GM23338 (cell line): ENCODE measurements around the gene DSC2. TPM values are rescaled to one million over a fixed set of nuclear protein-coding genes. Genes with fewer than 3 reads are reported as not detected.

ENCODE experiments used
- ATAC-seq: fragments of 200-7000 bp; cut with Tn5 transposase; 3 replicates; pipeline ENCODE4 v1.9.1; 2020
- DNase-seq: peaks from one replicate; pipeline ENCODE4 v3.0.0-alpha.2; 2015; ENCODE audit warnings: low spot score
- H2AFZ ChIP-seq: fragments of 200-600 bp; sonication (generic); 2 replicates; pipeline ENCODE4 v1.8.0; 2016; ENCODE audit warnings: antibody characterized with exemption, mild to moderate bottlenecking, moderate library complexity
- H3F3A ChIP-seq: fragments of 200-600 bp; sonication (generic); replicated peaks from 2 replicates; pipeline ENCODE4 v1.8.0; 2017; ENCODE audit warnings: antibody characterized with exemption, mixed run types, low read depth
- H3K27ac ChIP-seq: fragments of 200-600 bp; sonication (generic); 2 replicates; pipeline ENCODE4 v1.6.1; 2016; ENCODE audit warnings: low read depth
- H3K27me3 ChIP-seq: fragments of 200-600 bp; sonication (generic); 2 replicates; pipeline ENCODE4 v1.8.0; 2016; ENCODE audit warnings: mild to moderate bottlenecking, mixed run types, moderate library complexity; ENCODE audit not compliant: insufficient read depth
- H3K36me3 ChIP-seq: fragments of 200-600 bp; sonication (generic); 2 replicates; pipeline ENCODE4 v1.8.0; 2016; ENCODE audit warnings: mild to moderate bottlenecking; ENCODE audit not compliant: insufficient read depth
- H3K4me1 ChIP-seq: fragments of 200-600 bp; sonication (generic); 2 replicates; pipeline ENCODE4 v1.8.0; 2016; ENCODE audit warnings: mild to moderate bottlenecking, moderate library complexity; ENCODE audit not compliant: insufficient read depth
- H3K4me2 ChIP-seq: fragments of 200-600 bp; sonication (generic); 2 replicates; pipeline ENCODE4 v1.7.1; 2017; ENCODE audit warnings: mixed run types
- H3K4me3 ChIP-seq: fragments of 200-600 bp; sonication (generic); 2 replicates; pipeline ENCODE4 v1.6.1; 2016; ENCODE audit warnings: mixed run types
- H3K79me2 ChIP-seq: fragments of 200-600 bp; sonication (generic); replicated peaks from 2 replicates; pipeline ENCODE4 v1.8.0; 2017; ENCODE audit warnings: mild to moderate bottlenecking; ENCODE audit not compliant: insufficient read depth
- H3K9me2 ChIP-seq: fragments of 200-600 bp; sonication (generic); 2 replicates; pipeline ENCODE4 v1.8.0; 2017; ENCODE audit not compliant: insufficient read depth
- H4K20me1 ChIP-seq: fragments of 200-600 bp; sonication (generic); replicated peaks from 2 replicates; pipeline ENCODE4 v1.8.0; 2017; ENCODE audit warnings: mild to moderate bottlenecking; ENCODE audit not compliant: insufficient read depth
- H3K27ac Mint-ChIP-seq: 2 replicates; pipeline ENCODE4 v1.8.0; 2020; ENCODE audit warnings: inconsistent platforms, mild to moderate bottlenecking, moderate library complexity, mixed read lengths
- H3K27me3 Mint-ChIP-seq: 3 replicates; pipeline ENCODE4 v1.8.0; 2022; ENCODE audit warnings: low read depth, mild to moderate bottlenecking, moderate library complexity, mixed read lengths, inconsistent platforms; ENCODE audit not compliant: insufficient read depth, poor library complexity
- H3K36me3 Mint-ChIP-seq: 3 replicates; pipeline ENCODE4 v1.8.0; 2021; ENCODE audit warnings: low read depth, mild to moderate bottlenecking, inconsistent platforms, moderate library complexity, mixed read lengths
- H3K4me1 Mint-ChIP-seq: 3 replicates; pipeline ENCODE4 v1.8.0; 2020; ENCODE audit warnings: mild to moderate bottlenecking, inconsistent platforms, mixed read lengths
- H3K4me3 Mint-ChIP-seq: 3 replicates; pipeline ENCODE4 v1.8.0; 2021; ENCODE audit warnings: moderate library complexity, mild to moderate bottlenecking, inconsistent platforms, mixed read lengths
- H3K9me3 Mint-ChIP-seq: 3 replicates; pipeline ENCODE4 v1.8.0; 2020; ENCODE audit warnings: moderate library complexity, mild to moderate bottlenecking, inconsistent platforms, mixed read lengths
- CREB1 ChIP-seq: fragments of 250-450 bp; sonication (Bioruptor Pico); IDR thresholded peaks from 2 replicates; pipeline ENCODE4 v1.5.0; 2020; ENCODE audit warnings: low read depth, mild to moderate bottlenecking, moderate library complexity
- CTCF ChIP-seq, 2 experiments: fragments of 200-600 bp in 1 of 2; sonication (generic) in 1 of 2; conservative IDR thresholded peaks; 2 replicates each; pipeline versions ENCODE4 v1.5.1 to v1.6.1; 2016 to 2017; ENCODE audit warnings: antibody characterized with exemption in 2 of 2, low read depth in 2 of 2, mild to moderate bottlenecking in 2 of 2, moderate library complexity in 1 of 2
- EZH2 ChIP-seq: fragments of 200-600 bp; sonication (generic); IDR thresholded peaks from one replicate; pipeline ENCODE4 v1.8.0; 2017; ENCODE audit warnings: antibody characterized with exemption, mild to moderate bottlenecking, low read depth; ENCODE audit not compliant: unreplicated experiment
- EZH2phosphoT487 ChIP-seq: fragments of 200-600 bp; sonication (generic); IDR thresholded peaks from one replicate; pipeline ENCODE4 v1.8.1; 2018; ENCODE audit warnings: antibody characterized with exemption; ENCODE audit not compliant: unreplicated experiment
- JUNB ChIP-seq: IDR thresholded peaks from one replicate; pipeline ENCODE4 v1.6.1; 2016; ENCODE audit warnings: antibody characterized with exemption; ENCODE audit not compliant: unreplicated experiment
- NANOG ChIP-seq: IDR thresholded peaks from 2 replicates; pipeline ENCODE4 v1.6.1; 2016; ENCODE audit warnings: antibody characterized with exemption, borderline replicate concordance
- POLR2AphosphoS5 ChIP-seq: IDR thresholded peaks from 2 replicates; pipeline ENCODE4 v1.6.1; 2016; ENCODE audit warnings: antibody characterized with exemption, low read depth
- STAT1 ChIP-seq: IDR thresholded peaks from one replicate; pipeline ENCODE4 v1.6.1; 2016; ENCODE audit warnings: antibody characterized with exemption; ENCODE audit not compliant: unreplicated experiment
- ZNF114 ChIP-seq: fragments of 250-450 bp; sonication (Bioruptor Pico); IDR thresholded peaks from 2 replicates; pipeline ENCODE4 v1.5.0; 2020; ENCODE audit warnings: mild to moderate bottlenecking, moderate library complexity
- ZNF331 ChIP-seq: fragments of 250-450 bp; sonication (Bioruptor Pico); IDR thresholded peaks from 2 replicates; pipeline ENCODE4 v1.5.0; 2020; ENCODE audit warnings: low read depth, mild to moderate bottlenecking, moderate library complexity
- polyA plus RNA-seq: library from polyadenylated mRNA; unstranded; fragments of >200 nt; fragmentation: Nextera tagmentation; extraction: Ambion mirVana; gene quantifications from 2 replicates; pipeline ENCODE4 v1.2.1, GENCODE V29; 2016
- total RNA-seq: library from RNA; depleted of rRNA; stranded (reverse); fragments of >200 nt; shearing (Covaris generic); gene quantifications from 2 replicates; pipeline ENCODE4 v1.2.3, GENCODE V29; 2014
- TF ChIP-seq, protein P1 (sequence below): IDR thresholded peaks from one replicate; pipeline ENCODE4 v1.6.1; 2018; ENCODE audit warnings: antibody characterized with exemption; ENCODE audit not compliant: unreplicated experiment
- TF ChIP-seq, protein P2 (sequence below): fragments of 250-450 bp; sonication (Bioruptor Pico); IDR thresholded peaks from 2 replicates; pipeline ENCODE4 v1.5.0; 2020; ENCODE audit warnings: mild to moderate bottlenecking, moderate library complexity

The DSC2 gene
- total and polyA plus RNA-seq, 2 experiments from 2014 or later = 10.5 to 20.4 TPM

DNA sequence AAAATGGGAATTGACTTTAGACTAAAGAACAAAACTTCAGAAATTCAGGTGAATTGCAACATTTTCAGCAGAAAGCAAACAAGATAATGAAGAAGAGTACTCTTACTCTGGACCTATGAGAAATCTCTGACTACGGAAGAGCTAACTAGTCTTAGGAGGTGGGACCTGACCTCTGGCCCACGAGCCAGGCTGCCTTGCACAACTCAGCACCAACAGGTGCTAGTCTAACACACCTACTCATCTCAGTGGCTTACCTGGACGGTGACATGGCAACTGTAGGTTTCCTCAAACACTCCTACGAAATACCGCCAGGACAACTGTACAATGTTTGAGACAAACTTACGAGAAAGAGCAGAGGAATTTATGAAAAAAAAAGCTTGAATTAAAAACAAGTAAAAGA, 56.6 kb downstream of the DSC2 start:
- no peaks in the 10 kb centered on the region for H3K79me2 ChIP-seq
- peaks cover 55% of the 10 kb centered on the region for H3K27me3 ChIP-seq
- Mint-ChIP-seq H3K9me3 (no peaks in the 10 kb centered on the region; the same call in 2 of the 3 replicates), H3K27me3 (peaks cover 35% of the 10 kb centered on the region), H3K36me3 (no peaks in the 10 kb centered on the region; the same call in 2 of the 3 replicates), H3K4me3 (no peak overlapping the region), H3K4me1 (peaks cover 24% of the 10 kb centered on the region), H3K27ac (no peak overlapping the region)
- ATAC-seq (no peak), DNase-seq (no peak)
- no peak overlapping the region for H3K27ac ChIP-seq
- peaks cover 20% of the 10 kb centered on the region for H3K4me1 ChIP-seq
- peaks cover 6% of the 10 kb centered on the region; the same call in 1 of the 2 replicates for H3F3A ChIP-seq
- H3K4me2 ChIP-seq = no peak overlapping the region
- no peak overlapping the region for H2AFZ ChIP-seq
- H4K20me1 ChIP-seq = no peaks in the 10 kb centered on the region
- peaks cover 6% of the 10 kb centered on the region; the same call in 1 of the 2 replicates for H3K9me2 ChIP-seq
- no peaks in the 10 kb centered on the region for H3K36me3 ChIP-seq
- H3K4me3 ChIP-seq = no peak overlapping the region
- TF ChIP-seq NANOG = no peak
- TF ChIP-seq JUNB = no peak
- TF ChIP-seq CREB1 = no peak
- no peak for TF ChIP-seq ZNF331 (CRISPR knock-in tag)
- TF ChIP-seq EZH2 = no peak
- TF ChIP-seq ZNF114 (CRISPR knock-in tag) = no peak
- no peak for TF ChIP-seq POLR2AphosphoS5
- TF ChIP-seq CTCF (conservative IDR thresholded peaks at IDR 0.05; ENCODE audit: low read depth in 2 of 2) = no peak
- TF ChIP-seq, protein P1, sequence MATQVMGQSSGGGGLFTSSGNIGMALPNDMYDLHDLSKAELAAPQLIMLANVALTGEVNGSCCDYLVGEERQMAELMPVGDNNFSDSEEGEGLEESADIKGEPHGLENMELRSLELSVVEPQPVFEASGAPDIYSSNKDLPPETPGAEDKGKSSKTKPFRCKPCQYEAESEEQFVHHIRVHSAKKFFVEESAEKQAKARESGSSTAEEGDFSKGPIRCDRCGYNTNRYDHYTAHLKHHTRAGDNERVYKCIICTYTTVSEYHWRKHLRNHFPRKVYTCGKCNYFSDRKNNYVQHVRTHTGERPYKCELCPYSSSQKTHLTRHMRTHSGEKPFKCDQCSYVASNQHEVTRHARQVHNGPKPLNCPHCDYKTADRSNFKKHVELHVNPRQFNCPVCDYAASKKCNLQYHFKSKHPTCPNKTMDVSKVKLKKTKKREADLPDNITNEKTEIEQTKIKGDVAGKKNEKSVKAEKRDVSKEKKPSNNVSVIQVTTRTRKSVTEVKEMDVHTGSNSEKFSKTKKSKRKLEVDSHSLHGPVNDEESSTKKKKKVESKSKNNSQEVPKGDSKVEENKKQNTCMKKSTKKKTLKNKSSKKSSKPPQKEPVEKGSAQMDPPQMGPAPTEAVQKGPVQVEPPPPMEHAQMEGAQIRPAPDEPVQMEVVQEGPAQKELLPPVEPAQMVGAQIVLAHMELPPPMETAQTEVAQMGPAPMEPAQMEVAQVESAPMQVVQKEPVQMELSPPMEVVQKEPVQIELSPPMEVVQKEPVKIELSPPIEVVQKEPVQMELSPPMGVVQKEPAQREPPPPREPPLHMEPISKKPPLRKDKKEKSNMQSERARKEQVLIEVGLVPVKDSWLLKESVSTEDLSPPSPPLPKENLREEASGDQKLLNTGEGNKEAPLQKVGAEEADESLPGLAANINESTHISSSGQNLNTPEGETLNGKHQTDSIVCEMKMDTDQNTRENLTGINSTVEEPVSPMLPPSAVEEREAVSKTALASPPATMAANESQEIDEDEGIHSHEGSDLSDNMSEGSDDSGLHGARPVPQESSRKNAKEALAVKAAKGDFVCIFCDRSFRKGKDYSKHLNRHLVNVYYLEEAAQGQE = no peak
- TF ChIP-seq, protein P2, sequence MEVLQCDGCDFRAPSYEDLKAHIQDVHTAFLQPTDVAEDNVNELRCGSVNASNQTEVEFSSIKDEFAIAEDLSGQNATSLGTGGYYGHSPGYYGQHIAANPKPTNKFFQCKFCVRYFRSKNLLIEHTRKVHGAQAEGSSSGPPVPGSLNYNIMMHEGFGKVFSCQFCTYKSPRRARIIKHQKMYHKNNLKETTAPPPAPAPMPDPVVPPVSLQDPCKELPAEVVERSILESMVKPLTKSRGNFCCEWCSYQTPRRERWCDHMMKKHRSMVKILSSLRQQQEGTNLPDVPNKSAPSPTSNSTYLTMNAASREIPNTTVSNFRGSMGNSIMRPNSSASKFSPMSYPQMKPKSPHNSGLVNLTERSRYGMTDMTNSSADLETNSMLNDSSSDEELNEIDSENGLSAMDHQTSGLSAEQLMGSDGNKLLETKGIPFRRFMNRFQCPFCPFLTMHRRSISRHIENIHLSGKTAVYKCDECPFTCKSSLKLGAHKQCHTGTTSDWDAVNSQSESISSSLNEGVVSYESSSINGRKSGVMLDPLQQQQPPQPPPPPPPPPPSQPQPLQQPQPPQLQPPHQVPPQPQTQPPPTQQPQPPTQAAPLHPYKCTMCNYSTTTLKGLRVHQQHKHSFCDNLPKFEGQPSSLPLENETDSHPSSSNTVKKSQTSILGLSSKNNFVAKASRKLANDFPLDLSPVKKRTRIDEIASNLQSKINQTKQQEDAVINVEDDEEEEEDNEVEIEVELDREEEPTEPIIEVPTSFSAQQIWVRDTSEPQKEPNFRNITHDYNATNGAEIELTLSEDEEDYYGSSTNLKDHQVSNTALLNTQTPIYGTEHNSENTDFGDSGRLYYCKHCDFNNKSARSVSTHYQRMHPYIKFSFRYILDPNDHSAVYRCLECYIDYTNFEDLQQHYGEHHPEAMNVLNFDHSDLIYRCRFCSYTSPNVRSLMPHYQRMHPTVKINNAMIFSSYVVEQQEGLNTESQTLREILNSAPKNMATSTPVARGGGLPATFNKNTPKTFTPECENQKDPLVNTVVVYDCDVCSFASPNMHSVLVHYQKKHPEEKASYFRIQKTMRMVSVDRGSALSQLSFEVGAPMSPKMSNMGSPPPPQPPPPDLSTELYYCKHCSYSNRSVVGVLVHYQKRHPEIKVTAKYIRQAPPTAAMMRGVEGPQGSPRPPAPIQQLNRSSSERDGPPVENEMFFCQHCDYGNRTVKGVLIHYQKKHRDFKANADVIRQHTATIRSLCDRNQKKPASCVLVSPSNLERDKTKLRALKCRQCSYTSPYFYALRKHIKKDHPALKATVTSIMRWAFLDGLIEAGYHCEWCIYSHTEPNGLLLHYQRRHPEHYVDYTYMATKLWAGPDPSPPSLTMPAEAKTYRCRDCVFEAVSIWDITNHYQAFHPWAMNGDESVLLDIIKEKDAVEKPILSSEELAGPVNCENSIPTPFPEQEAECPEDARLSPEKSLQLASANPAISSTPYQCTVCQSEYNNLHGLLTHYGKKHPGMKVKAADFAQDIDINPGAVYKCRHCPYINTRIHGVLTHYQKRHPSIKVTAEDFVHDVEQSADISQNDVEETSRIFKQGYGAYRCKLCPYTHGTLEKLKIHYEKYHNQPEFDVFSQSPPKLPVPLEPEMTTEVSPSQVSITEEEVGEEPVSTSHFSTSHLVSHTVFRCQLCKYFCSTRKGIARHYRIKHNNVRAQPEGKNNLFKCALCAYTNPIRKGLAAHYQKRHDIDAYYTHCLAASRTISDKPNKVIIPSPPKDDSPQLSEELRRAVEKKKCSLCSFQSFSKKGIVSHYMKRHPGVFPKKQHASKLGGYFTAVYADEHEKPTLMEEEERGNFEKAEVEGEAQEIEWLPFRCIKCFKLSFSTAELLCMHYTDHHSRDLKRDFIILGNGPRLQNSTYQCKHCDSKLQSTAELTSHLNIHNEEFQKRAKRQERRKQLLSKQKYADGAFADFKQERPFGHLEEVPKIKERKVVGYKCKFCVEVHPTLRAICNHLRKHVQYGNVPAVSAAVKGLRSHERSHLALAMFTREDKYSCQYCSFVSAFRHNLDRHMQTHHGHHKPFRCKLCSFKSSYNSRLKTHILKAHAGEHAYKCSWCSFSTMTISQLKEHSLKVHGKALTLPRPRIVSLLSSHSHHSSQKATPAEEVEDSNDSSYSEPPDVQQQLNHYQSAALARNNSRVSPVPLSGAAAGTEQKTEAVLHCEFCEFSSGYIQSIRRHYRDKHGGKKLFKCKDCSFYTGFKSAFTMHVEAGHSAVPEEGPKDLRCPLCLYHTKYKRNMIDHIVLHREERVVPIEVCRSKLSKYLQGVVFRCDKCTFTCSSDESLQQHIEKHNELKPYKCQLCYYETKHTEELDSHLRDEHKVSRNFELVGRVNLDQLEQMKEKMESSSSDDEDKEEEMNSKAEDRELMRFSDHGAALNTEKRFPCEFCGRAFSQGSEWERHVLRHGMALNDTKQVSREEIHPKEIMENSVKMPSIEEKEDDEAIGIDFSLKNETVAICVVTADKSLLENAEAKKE (CRISPR knock-in tag) = no peak
- no peak for TF ChIP-seq STAT1
- no peak for TF ChIP-seq EZH2phosphoT487
